HFF-Myc (cell line): Measurements from ENCODE around the gene ABR.

ENCODE experiments used
- DNase-seq: peaks from one replicate; pipeline ENCODE4 v3.0.0-alpha.2; 2011; ENCODE audit warnings: low read depth; ENCODE audit errors: extremely low read depth
- H3K4me3 ChIP-seq: replicated peaks from 2 replicates; pipeline ENCODE4 v1.5.1; 2011; ENCODE audit warnings: low read depth, mild to moderate bottlenecking, control low read depth, low read length
- TF ChIP-seq, protein P1 (sequence below): IDR thresholded peaks from 2 replicates; pipeline ENCODE4 v1.5.1; 2012; ENCODE audit warnings: mild to moderate bottlenecking, low read depth, low read length, control low read depth; ENCODE audit errors: missing control alignments

ABR gene

DNA sequence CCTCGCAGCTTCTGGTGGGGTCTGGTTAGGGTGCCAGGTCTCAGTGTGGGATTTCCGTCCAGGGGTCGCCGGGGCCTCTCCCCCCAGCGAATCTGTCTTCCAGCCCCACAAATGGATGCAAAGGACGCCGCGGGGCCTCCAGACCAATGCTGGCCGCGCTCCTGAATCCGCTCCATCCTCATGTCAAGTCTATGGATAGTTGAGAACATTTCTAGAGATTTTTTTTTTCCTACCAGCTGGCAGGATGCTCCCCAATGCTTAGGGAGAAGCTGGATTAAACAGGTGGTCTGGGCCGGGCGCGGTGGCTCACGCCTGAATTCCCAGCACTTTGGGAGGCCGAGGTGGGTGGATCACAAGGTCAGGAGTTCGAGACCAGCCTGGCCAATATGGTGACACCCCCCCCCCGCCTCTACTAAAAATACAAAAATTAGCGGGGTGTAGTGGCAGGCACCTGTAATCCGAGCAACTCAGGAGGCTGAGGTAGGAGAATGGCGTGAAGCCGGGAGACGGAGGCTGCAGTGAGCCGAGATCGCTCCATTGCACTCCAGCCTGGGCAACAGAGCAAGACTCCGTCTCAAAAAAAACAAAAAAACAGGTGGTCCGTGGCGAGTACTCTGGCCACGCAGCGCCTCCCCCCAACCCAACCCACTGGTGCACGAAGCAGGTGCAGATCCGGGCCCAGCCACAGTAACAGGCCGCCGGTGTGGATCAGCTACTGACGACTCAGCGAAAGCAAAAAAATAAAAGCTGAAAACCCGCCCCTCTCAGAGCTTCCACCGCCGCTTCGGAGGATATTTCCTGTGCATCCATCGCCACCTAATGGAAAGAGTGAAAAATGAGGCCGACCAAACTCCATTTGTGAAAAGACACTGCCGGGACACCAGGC is 199.1 kb downstream of the ABR start:
- TF ChIP-seq, protein P1, sequence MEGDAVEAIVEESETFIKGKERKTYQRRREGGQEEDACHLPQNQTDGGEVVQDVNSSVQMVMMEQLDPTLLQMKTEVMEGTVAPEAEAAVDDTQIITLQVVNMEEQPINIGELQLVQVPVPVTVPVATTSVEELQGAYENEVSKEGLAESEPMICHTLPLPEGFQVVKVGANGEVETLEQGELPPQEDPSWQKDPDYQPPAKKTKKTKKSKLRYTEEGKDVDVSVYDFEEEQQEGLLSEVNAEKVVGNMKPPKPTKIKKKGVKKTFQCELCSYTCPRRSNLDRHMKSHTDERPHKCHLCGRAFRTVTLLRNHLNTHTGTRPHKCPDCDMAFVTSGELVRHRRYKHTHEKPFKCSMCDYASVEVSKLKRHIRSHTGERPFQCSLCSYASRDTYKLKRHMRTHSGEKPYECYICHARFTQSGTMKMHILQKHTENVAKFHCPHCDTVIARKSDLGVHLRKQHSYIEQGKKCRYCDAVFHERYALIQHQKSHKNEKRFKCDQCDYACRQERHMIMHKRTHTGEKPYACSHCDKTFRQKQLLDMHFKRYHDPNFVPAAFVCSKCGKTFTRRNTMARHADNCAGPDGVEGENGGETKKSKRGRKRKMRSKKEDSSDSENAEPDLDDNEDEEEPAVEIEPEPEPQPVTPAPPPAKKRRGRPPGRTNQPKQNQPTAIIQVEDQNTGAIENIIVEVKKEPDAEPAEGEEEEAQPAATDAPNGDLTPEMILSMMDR, result peak; percentile 72
- peak overlapping the region; percentile 33 for H3K4me3 ChIP-seq
- no peak for DNase-seq

DNA sequence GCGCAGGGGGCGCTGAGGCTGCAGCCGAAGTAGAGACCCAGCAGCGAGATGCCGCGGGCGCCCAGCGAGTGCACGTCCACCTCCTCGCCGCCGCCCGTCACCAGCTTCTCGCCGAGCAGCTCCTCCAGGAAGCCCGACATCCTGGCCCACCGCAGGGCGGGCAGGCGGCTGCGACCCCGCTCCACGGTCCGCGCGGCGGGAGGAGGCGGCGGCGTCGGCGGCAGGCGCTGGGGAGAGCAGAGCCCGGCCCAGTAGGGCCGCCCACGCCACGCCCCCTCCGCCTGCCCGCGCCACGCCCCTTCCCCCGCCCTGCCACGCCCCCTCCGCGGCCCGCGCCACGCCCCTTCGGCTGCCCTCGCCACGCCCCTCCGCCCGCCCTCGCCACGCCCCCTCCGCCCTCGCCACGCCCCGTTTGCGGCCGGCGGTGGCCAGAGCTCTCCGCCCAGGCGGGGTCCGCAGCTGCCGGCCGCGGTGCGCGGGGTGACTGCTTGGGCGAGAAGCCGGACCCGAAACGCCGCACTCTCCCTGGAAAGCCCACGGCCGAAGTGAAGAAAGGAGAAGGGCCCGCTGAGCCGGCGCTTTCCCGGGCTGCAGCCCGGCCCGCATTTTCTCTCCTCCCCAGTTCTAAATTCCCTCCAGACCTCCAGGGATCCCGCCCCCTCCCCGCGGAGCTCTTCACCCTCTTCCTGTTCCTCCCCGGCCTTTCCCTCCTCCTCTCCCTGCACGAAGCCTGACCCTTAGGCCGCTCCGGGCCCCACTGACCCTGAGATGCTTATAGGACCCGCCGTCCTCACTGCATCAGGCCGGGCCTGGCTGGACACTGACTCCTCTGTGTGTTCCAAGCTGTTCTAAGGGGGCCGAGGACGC is 200.0 kb downstream of the ABR start, which contains the start of gene NXN:
NXN (minus strand) TSS at position 238 of the 867 bp plus-strand sequence.
- DNase-seq, result no peak
- peak within 1 kb of the TSS; percentile 66 for H3K4me3 ChIP-seq
- TF ChIP-seq, protein P1, result no peak

DNA sequence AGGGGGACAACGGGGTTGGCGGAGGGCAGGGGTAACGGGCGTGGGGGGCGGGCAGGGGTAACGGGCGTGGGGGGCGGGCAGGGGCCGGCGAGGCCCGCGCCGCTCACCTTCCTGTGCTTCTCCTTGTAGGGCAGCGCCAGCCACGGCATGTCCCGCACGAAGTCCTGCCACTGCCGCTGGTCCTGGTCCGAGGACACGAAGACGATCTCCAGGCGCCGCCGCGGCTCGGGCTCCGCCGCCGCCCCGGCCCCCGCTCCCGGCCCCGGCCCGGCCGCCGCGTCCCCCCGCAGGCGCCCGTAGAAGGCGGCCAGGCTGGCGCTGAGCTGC is 200.6 kb downstream of the ABR start:
- DNase-seq, result no peak
- peak overlapping the region; percentile 66 for H3K4me3 ChIP-seq
- TF ChIP-seq, protein P1, result no peak

DNA sequence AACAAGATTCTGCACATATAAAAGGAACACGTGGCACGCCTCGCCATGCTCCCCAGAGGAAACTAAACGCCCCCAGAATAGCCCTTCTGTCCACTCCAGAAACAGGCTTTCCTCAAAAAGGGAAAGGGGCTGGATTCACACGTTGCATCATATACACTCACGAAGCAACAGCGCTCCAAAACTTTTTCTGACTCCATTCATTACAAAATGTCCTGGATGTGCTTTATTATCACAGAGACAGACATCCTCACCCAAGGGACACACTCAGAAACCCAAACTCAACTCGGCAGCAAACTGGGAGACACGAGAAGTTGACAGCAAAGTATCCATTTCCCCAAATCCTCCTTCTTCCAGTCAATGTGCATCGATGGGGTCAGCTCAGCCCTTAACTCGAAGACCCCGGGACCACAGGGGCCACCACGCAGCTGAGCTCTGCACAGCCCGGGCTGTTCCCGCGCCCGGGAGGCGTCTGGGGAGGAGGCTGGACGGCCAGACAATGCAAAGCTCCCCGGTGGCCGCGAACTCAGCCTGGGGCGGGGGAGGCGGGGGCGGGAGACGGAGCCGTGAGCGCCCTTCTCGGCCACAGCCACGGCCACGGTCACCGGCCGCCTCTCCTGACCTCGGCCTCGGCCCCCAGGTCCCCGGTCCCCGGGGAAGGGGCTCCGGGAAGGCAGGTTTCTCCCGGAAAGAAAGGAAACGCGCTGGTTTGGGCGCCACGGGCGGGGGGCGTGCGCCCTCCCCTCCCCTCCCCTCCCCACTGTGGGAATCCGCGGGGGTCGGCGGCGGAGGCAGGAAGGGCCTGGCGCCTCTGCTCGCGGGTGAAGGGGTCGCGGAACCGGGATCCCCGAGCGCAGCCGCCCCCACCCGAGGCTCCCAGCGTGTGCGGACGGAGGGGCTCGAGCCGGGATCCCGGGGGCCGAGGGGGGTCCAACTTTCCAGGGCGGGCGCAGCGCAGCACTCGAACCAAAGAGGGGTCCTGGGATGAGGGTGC is 201.4 kb downstream of the ABR start:
- DNase-seq, result no peak
- peak overlapping the region; percentile 66 for H3K4me3 ChIP-seq
- TF ChIP-seq, protein P1, result no peak

DNA sequence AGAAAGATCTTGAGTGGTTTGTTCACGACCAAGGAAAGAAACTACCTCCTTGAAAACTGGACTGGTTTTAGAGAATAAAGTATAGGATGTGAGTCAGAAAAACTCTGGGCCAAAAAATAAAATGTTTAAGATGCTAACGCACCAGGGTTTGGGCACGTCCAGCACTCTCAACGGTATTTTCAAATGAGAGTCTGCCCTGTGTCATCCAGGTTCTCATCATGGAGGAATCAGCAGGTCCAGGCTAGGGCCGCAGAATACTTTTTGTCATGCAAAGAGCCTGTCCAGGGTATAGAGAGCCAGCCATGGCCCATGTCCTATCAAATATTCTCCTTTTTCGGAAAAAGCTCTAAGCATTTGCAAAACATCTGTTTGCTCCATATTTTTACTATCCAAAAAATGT is 202.6 kb downstream of the ABR start:
- DNase-seq, result no peak
- TF ChIP-seq, protein P1, result no peak
- H3K4me3 ChIP-seq, result peak overlapping the region; percentile 66

DNA sequence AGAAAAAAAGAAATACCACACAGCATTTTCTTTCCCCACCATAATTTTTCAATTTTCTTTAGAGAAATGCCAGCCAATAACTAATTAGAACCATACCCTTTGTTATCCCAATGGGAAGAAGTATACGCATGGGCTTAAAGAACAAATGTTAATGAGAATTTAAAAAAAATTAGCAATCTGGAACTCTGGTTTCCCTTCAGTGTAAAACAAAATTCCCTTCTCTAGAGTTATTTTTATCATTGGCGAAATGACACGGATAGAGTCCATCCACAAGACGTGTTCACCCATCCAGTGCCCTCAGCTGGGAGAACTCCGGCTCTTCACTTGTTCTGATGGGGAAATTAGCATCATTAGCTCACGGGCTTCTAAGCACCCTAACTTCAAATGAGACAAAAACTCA is 203.5 kb downstream of the ABR start:
- peak overlapping the region; percentile 66 for H3K4me3 ChIP-seq
- DNase-seq, result no peak
- TF ChIP-seq, protein P1, result no peak
